NCI-H2171 (cell line): ENCODE measurements around the gene RARRES2.
"Not testable (repeated sequence)": the region's sequence is repeated elsewhere in the genome, so short reads cannot be mapped to it uniquely, and the experiment has no call there.

ENCODE experiments used
- DNase-seq: peaks from one replicate; lab custom pipeline; 2025; lab: John Stamatoyannopoulos, UW

Gene RARRES2

DNA sequence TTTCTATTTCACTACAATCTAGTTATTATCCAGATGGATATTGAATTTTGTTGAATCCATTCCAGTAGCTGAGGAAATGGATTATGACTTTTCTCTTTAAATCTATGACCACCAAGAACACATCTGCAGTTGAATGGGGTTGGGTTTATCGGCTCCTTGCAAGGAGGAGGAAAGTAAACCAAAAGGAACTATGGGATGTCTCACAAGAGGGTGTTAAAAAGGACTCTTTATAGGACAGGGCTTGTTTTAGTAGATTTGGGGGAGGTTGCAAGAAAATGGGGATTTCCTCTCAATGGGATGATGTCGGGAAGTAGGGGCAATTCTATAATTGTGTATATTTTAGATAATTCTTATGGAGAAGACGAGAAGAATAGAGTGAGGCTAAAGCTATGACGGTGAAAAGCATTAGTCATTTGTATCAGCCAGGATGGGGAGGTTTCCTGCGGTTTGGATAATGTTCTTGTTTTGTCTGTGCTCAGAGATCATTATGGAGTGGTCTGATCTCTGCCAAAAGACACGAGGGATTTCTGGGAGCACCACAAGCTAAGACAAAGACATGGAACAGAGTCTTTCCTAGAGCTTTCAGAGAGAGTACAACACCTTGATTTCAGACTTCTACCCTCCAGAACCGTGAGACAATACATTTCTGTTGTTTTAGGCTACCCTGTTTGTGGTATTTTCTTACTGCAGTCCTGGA lies 23.5 kb downstream of the RARRES2 start:
- no peak for DNase-seq

DNA sequence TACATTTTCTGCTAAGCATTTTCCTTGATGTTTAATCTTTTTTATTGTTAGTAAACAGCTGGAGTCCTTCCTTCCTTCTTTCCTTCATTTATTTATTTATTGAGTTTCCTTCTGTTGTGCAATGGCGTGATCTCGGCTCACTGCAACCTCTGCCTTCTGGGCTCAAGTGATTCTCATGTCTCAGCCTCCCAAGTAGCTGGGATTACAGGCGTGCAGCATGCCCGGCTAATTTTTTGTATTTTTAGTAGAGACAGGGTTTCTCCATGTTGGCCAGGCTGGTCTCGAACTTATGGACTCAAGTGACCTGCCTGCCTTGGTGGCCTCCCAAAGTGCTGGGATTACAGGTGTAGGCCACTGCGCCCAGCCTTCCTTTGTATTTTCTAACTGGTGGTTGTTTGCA lies 24.4 kb downstream of the RARRES2 start:
- DNase-seq: not testable (repeated sequence)

DNA sequence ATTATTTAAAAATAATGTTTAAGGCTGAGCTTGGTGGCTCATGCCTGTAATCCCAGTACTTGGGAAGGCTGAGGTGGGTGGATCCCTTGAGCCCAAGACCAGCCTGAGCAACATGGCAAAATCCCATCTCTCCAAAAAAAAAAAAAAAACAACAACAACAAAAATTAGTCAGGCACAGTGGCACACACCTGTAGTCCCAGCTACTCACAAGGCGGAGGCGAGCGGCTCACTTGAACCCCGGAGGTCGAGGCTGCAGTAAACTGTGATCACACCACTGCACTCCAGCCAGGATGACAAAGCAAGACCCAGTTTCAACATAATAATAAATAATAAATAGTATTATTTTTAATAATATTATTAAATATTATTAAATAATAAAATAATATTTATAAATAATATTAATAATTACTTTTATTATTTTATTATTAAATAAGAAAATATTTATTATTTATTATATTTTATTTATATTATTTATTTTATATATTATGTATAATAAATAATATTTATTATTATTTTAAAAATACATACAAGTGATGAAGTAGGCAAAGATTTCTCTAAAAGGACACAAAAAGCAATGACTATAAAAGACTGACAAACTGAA lies 26.7 kb downstream of the RARRES2 start:
- DNase-seq: no peak

DNA sequence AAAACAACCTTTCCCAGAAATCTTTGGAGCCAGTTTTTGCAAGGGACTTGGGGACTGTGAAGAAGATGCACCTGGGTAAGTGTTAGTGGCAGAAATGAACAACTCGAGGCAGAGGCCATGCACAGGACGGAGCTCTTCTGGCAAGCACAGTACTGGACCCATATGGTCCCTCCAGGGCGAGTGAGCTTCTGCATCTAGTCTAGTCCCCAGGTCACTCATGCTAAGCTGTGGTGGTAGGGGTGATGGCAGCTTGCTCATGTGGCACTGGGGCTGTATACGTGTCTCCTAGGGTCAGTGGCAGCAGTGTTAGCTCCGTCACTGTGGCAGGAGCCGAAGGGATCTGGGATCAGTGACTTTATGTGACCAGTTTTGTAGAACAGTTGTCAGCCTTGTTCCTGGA lies 27.6 kb downstream of the RARRES2 start:
- DNase-seq: no peak

DNA sequence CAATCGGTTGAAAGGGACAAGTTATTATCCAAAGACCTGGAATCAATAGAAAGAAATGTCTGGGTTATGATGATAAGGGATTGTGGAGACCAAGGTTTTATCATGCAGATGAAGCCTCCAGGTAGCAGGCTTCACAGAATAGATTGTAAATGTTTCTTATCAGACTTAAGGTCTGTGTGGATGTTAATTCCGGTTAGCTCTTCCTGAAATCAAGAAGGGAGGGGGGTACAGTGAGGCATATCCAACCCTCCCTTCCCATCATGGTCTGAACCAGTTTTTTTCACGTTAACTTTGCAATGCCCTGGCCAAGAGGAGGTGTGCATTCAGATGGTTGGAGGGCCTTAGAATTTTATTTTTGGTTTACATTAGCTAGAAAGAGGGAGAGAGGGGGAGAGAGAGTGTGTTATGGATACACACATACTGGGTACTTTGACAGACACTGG lies 28.0 kb downstream of the RARRES2 start:
- DNase-seq: no peak

GRCh38 chr7:150312649-150313366 lies 28.6 kb downstream of the RARRES2 start:
- DNase-seq: not testable (repeated sequence)

GRCh38 chr7:150311711-150312110 lies 29.7 kb downstream of the RARRES2 start:
- no peak for DNase-seq

DNA sequence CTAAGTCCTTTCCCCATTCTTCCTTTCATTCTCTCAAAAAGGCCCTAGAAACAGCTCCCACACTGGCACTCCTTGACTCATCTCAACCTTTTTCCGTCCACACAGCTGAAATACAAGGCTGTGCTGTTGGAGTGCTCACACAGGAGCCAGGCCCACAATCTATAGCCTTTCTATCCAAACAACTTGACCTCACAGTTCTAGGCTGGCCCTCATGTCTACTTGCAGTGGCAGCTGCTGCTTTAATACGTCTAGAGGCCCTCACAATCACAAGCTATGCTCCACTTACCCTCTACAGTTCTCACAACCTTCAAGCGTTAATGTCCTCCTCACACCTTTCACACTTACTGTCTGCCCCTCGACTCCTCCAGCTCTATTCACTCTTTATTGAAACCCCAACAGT lies 30.3 kb downstream of the RARRES2 start:
- no peak for DNase-seq

GRCh38 chr7:150308575-150308974 lies 32.9 kb downstream of the RARRES2 start:
- no peak for DNase-seq

DNA sequence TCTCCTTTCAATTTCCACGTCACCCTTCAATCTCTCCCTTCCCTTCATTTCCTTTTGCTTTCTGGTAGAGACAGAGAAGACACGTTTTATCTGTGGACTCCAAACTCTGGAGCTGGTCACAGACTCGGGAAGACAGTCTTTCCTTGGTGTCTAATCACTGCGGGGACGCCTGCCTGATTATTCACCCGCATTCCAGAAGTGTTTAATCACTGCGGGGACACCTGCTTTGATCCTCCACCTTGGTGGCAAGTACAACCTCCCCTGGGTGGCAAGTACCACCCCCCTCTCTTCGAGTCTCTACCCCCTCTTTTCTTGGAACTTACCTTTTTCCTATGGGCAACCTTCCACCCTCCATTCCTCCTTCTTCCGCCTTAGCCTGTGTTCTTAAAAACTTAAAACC lies 33.5 kb downstream of the RARRES2 start:
- DNase-seq: no peak

- DNase-seq: no peak
Measured at GRCh38 chr7:150307129-150307528, 34.3 kb downstream of the RARRES2 start.

DNA sequence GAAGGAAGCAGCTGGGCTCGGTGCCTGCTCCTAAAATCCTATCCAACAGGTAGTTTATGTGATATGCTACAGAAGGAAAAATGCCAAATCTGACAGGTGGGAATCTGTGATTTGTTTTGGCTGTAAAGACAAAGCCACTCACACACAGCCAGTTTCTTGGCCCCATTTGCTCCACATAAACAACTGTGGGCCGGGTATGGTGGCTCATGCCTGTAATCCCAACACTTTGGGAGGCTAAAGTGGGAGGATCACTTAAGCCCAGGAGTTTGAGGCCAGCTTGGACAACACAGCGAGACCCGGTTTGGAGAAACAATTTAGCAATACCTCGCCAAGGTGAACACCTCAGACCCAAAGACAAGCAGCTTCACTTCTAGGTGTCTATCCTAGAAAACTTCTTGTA lies 35.1 kb downstream of the RARRES2 start:
- DNase-seq: not testable (repeated sequence)

DNA sequence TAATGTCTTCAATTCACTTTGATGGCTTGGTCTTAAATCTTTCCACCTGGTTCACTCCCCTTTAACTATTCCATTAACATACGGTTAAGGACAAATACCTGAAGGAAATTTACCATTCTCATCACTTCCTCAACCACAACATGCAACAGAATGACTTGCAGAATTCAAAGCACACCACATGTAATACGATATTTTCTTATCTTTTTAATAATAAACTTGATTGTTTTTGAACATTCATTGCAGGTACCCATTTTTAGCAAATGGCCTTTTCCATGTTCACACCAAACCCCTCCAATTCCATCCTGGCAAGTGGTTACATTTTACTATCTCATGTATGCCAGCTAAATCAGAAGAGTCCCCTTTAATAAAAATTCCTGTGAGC lies 35.5 kb downstream of the RARRES2 start:
- DNase-seq: not testable (repeated sequence)

- DNase-seq: not testable (repeated sequence)
Measured at GRCh38 chr7:150305259-150305902, 36.0 kb downstream of the RARRES2 start.

GRCh38 chr7:150304499-150305258 lies 36.8 kb downstream of the RARRES2 start:
- DNase-seq: not testable (repeated sequence)

- DNase-seq: not testable (repeated sequence)
Measured at GRCh38 chr7:150302908-150303310, 38.5 kb downstream of the RARRES2 start.

DNA sequence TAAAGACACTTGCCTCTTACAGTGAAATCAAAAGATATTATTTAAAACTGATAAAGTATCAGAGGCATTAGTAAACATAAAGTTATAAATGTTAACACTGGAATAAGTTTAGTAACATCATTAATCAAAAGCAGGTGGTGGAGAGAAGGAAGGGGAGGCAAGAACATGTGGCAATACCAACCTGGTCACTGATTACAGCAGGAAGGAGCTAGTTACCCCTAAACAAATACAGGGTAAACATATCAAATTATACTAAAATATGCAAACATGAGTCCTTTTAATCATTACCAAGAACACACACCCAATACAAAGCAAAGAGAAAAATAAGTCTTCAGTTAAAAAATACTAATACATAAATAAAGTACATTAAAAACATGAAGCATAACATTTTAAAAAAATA lies 43.5 kb downstream of the RARRES2 start:
- not testable (repeated sequence) for DNase-seq

GRCh38 chr7:150296802-150297201 lies 44.6 kb downstream of the RARRES2 start:
- DNase-seq: not testable (repeated sequence)

DNA sequence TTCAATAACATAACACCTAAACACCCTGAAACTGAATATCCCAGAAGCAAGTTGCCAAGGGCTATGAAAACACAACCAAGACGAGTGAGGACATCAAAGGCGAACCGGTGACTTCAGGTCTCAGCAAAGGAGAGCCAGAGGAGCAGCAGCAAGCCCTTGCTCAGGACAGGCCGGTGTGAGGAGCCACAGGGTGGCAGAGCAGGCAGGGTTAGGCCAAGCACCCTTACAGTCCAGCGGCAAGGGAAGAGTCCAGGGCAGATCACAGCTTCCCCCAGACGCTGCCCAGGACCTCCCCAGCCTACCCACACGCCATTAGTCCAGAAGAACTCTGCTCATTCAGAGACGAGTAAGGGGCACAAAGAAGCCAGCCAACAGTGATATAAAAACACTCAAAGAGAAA lies 45.8 kb downstream of the RARRES2 start:
- not testable (repeated sequence) for DNase-seq

DNA sequence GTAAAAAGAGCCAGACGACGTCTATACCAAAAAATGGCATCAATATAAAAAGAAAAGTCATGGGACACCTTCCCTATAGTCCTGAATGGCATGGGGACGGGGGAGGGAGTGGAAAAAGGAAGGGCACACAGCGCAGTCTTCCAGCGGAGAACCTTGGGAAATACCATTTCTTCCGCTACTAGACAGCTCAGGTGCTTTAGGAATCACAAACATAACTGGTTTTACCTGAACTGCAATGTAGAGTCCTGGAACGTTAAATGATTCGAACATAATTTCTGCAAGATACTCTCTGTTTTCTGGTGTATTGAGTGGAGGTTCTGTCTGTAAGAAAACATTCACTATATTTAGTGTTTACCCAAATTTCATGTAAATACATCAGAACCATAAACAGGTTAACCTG lies 46.4 kb downstream of the RARRES2 start:
- DNase-seq: not testable (repeated sequence)

DNA sequence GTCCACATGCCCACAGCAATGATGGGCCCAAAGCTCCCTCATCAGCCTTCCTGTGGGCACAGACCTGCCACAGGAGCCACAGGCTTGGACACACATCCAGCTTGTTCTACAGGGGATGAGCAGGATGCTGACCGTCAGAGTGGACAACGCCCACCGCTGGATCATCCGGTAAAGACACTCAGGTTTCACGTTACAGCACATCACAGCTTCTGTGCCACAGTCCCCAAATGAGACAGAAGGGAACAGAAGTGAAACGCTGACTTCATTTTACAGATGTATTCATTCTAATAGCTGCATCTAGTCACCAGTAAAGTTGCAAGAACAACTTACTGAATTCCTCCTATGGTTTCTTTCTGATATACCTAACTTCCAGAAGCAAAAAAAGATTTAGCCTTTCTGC lies 51.1 kb downstream of the RARRES2 start:
- DNase-seq: not testable (repeated sequence)

GRCh38 chr7:150288816-150289215 lies 52.6 kb downstream of the RARRES2 start:
- not testable (repeated sequence) for DNase-seq
